OCI-LY1 (cell line): ENCODE measurements around the gene SPTSSB.

ENCODE experiments used
- H2AFZ ChIP-seq: fragments of 200-600 bp; sonication (generic), shearing (Covaris generic); 2 replicates; pipeline ENCODE4 v1.6.0; 2014; ENCODE audit warnings: antibody characterized with exemption, mild to moderate bottlenecking, low read length
- H3F3A ChIP-seq: fragments of 200-600 bp; sonication (generic), shearing (Covaris generic); 2 replicates; pipeline ENCODE4 v1.6.0; 2014; ENCODE audit warnings: mild to moderate bottlenecking, antibody characterized with exemption, low read length, moderate library complexity; ENCODE audit not compliant: insufficient read depth
- H3K27ac ChIP-seq: fragments of 200-600 bp; sonication (generic); 2 replicates; pipeline ENCODE4 v1.5.1; 2014; ENCODE audit warnings: low read length, mixed run types, mild to moderate bottlenecking, low read depth; ENCODE audit not compliant: poor library complexity, severe bottlenecking
- H3K27me3 ChIP-seq: fragments of 200-600 bp; sonication (generic); 2 replicates; pipeline ENCODE4 v1.6.0; 2014; ENCODE audit warnings: antibody characterized with exemption, mild to moderate bottlenecking, low read length, moderate library complexity; ENCODE audit not compliant: insufficient read depth
- H3K36me3 ChIP-seq: fragments of 200-600 bp; sonication (generic); 2 replicates; pipeline ENCODE4 v1.6.1; 2014; ENCODE audit warnings: mild to moderate bottlenecking, antibody characterized with exemption, low read length, moderate library complexity, mixed read lengths; ENCODE audit not compliant: insufficient read depth
- H3K4me1 ChIP-seq: fragments of 200-600 bp; sonication (generic); 2 replicates; pipeline ENCODE4 v1.5.1; 2014; ENCODE audit warnings: mild to moderate bottlenecking, low read length, moderate library complexity; ENCODE audit not compliant: insufficient read depth, severe bottlenecking
- H3K4me2 ChIP-seq: fragments of 200-600 bp; sonication (generic), shearing (Covaris generic); 2 replicates; pipeline ENCODE4 v1.6.1; 2014; ENCODE audit warnings: low read length
- H3K4me3 ChIP-seq: fragments of 200-600 bp; sonication (generic); 2 replicates; pipeline ENCODE4 v1.5.1; 2014; ENCODE audit warnings: low read length, low read depth, mild to moderate bottlenecking, mixed read lengths; ENCODE audit not compliant: poor library complexity, severe bottlenecking
- H3K79me2 ChIP-seq: fragments of 200-600 bp; shearing (Covaris generic); 2 replicates; pipeline ENCODE4 v1.6.1; 2016; ENCODE audit warnings: mixed run types, low read length, mixed read lengths; ENCODE audit not compliant: insufficient read depth
- H3K9ac ChIP-seq: fragments of 200-600 bp; sonication (generic), shearing (Covaris generic); 2 replicates; pipeline ENCODE4 v1.6.1; 2014; ENCODE audit warnings: mild to moderate bottlenecking, low read length, mixed read lengths
- H3K9me2 ChIP-seq: fragments of 200-600 bp; sonication (generic), shearing (Covaris generic); 2 replicates; pipeline ENCODE4 v1.6.1; 2014; ENCODE audit warnings: low read depth, mild to moderate bottlenecking, low read length, mixed read lengths
- H3K9me3 ChIP-seq: fragments of 200-600 bp; shearing (Covaris generic); 2 replicates; pipeline ENCODE4 v1.6.1; 2014; ENCODE audit warnings: low read length, mixed read lengths
- H4K20me1 ChIP-seq: fragments of 200-600 bp; sonication (generic), shearing (Covaris generic); 2 replicates; pipeline ENCODE4 v1.6.0; 2016; ENCODE audit warnings: mild to moderate bottlenecking, low read length; ENCODE audit not compliant: insufficient read depth
- CTCF ChIP-seq: fragments of 200-600 bp; sonication (generic), shearing (Covaris generic); IDR thresholded peaks from 2 replicates; pipeline ENCODE4 v1.5.1; 2017; ENCODE audit warnings: mild to moderate bottlenecking, antibody characterized with exemption, low read length, moderate library complexity, mixed read lengths
- EZH2 ChIP-seq: fragments of 200-600 bp; sonication (generic), shearing (Covaris generic); IDR thresholded peaks from 2 replicates; pipeline ENCODE4 v1.8.0; 2017; ENCODE audit warnings: borderline replicate concordance, mixed run types, mild to moderate bottlenecking, antibody characterized with exemption, low read length, moderate library complexity, mixed read lengths

The SPTSSB gene

GRCh38 chr3:161332792-161333191 lies 38.5 kb downstream of the SPTSSB start:
- TF ChIP-seq CTCF = no peak
- no peak for TF ChIP-seq EZH2
- H3K4me3 ChIP-seq = no peak overlapping the region
- H3K79me2 ChIP-seq = no peaks in the 10 kb centered on the region
- H3K9me3 ChIP-seq = no peaks in the 10 kb centered on the region
- no peaks in the 10 kb centered on the region for H3F3A ChIP-seq
- H2AFZ ChIP-seq = no peak overlapping the region
- H4K20me1 ChIP-seq = no peaks in the 10 kb centered on the region
- H3K9ac ChIP-seq = no peak overlapping the region
- H3K9me2 ChIP-seq = no peaks in the 10 kb centered on the region
- no peaks in the 10 kb centered on the region for H3K4me1 ChIP-seq
- no peaks in the 10 kb centered on the region for H3K27me3 ChIP-seq
- H3K36me3 ChIP-seq = no peaks in the 10 kb centered on the region
- no peak overlapping the region for H3K4me2 ChIP-seq
- H3K27ac ChIP-seq = no peak overlapping the region

GRCh38 chr3:161325059-161325458 lies 46.3 kb downstream of the SPTSSB start:
- no peaks in the 10 kb centered on the region for H3K9me2 ChIP-seq
- H3F3A ChIP-seq = no peaks in the 10 kb centered on the region
- H3K36me3 ChIP-seq = no peaks in the 10 kb centered on the region
- H3K27ac ChIP-seq = no peak overlapping the region
- no peak for TF ChIP-seq EZH2
- no peak for TF ChIP-seq CTCF
- H3K27me3 ChIP-seq = no peaks in the 10 kb centered on the region
- H3K79me2 ChIP-seq = no peaks in the 10 kb centered on the region
- H3K4me3 ChIP-seq = no peak overlapping the region
- no peaks in the 10 kb centered on the region for H3K4me1 ChIP-seq
- no peaks in the 10 kb centered on the region for H3K9me3 ChIP-seq
- H3K9ac ChIP-seq = no peak overlapping the region
- H2AFZ ChIP-seq = no peak overlapping the region
- no peaks in the 10 kb centered on the region for H4K20me1 ChIP-seq
- no peak overlapping the region for H3K4me2 ChIP-seq

GRCh38 chr3:161323926-161324621 lies 47.2 kb downstream of the SPTSSB start:
- H2AFZ ChIP-seq = no peak overlapping the region
- no peaks in the 10 kb centered on the region for H3K27me3 ChIP-seq
- no peaks in the 10 kb centered on the region for H3K4me1 ChIP-seq
- H3K27ac ChIP-seq = no peak overlapping the region
- H3K9me2 ChIP-seq = no peaks in the 10 kb centered on the region
- no peaks in the 10 kb centered on the region for H3K36me3 ChIP-seq
- no peak overlapping the region for H3K4me2 ChIP-seq
- no peaks in the 10 kb centered on the region for H3K79me2 ChIP-seq
- H3K9ac ChIP-seq = no peak overlapping the region
- no peaks in the 10 kb centered on the region for H3K9me3 ChIP-seq
- H4K20me1 ChIP-seq = no peaks in the 10 kb centered on the region
- no peak overlapping the region for H3K4me3 ChIP-seq
- TF ChIP-seq EZH2 (no peak), CTCF (no peak)
- H3F3A ChIP-seq = no peaks in the 10 kb centered on the region
